Activated gamma-delta T cell treated with Interleukin-2 at 50 U/mL for 16 hours (primary cell): ENCODE data around the gene SLC35E2B.
"Not testable (repeated sequence)": the region's sequence is repeated elsewhere in the genome, so short reads cannot be mapped to it uniquely, and the experiment has no call there.

Experiments used
- DNase-seq: peaks from one replicate; pipeline ENCODE4 v3.0.0-alpha.2; 2020

SLC35E2B gene

DNA sequence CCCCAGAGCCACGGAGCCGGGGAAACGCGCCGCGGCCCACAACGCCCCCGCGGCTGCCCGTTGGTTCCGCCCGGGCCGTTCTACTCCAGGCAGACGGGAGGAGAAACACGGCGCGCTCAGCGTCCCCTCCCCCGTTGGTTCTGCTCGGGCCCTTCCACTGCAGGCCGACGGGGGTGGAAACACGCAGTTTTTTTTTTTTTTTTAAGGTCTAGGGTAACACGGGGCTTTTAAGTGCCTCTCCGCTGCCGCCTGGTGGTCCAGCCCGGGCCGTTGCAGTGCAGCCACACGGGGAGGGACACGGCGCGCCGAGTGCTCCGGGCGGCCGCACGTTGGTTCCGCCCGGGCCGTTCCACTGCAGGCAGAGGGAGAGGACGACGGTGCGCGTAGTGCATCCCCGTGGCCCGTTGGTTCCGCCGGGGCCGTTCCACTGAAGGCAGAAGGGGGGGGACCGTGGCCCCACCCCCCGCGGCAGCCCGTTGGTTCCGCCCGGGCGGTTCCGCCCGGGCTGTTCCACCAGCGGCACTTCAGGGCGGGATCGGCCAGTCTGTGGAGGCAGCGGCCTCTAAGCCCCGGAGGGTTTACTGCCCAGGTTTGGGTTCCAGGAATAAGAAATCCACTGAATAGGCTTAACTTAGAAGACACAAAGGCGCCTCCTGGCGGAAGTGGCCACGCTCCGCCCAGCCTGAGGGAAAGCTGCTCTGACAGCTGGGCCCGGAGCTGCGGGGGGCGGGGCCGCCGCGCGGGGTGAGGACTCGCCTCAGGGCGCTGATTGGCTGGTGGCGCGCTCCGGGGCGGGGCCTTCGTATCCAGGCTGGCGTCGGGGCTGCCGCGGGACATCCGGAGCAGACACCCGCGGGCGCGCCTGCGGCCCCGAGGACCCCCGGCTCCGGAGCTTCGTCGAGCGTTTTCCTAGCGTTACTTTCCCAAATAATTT lies at the start of gene SLC35E2B:
TSS of gene SLC35E2B (minus strand) at position 82 of the 934 bp plus-strand sequence. CDS start 16,096 bp downstream, outside the sequence.
- peak; percentile 98 for DNase-seq

DNA sequence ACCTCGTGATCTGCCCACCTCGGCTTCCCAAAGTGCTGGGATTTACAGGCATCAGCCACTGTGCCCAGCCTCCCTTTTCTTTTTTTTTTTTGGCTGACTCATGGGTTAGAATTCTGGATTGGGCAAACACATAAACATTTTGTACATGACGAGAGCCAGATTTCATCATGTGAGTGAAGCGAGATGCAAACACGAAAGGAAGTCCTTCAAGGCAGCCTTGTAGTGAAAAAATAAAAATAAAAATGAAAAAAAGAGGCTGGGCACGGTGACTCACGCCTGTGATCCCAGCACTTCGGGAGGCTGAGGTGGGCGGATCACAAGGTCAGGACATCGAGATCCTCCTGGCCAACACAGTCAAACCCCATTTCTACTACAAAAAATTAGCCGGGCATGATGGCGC lies 48.4 kb upstream of the SLC35E2B start:
- DNase-seq, result not testable (repeated sequence)

DNA sequence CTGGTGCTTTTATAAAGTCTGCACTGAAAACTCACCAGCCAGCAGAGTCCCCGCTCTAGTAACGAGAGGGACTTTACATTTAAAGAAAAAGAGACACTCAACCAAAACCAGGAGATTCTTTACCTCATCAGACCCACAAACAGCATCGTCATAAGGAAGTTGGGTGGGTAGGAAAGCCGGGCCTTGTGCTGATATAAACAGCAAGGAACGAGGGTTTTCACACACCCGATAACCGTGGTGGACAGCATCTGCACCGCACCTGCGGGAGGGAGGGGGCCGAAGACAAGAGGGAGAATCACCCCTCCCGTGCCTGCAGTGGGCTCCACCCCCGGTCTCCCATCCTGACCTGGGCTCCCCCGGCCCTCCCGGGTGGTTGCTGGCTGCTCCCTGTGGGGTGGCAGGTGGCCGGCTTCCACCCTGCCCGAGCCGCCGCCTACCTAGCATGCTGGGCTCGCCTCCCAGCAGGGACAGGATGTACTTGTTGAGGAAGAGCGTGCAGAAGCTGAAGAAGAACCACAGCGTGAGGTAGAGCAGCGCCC lies 46.3 kb upstream of the SLC35E2B start:
- not testable (repeated sequence) for DNase-seq

DNA sequence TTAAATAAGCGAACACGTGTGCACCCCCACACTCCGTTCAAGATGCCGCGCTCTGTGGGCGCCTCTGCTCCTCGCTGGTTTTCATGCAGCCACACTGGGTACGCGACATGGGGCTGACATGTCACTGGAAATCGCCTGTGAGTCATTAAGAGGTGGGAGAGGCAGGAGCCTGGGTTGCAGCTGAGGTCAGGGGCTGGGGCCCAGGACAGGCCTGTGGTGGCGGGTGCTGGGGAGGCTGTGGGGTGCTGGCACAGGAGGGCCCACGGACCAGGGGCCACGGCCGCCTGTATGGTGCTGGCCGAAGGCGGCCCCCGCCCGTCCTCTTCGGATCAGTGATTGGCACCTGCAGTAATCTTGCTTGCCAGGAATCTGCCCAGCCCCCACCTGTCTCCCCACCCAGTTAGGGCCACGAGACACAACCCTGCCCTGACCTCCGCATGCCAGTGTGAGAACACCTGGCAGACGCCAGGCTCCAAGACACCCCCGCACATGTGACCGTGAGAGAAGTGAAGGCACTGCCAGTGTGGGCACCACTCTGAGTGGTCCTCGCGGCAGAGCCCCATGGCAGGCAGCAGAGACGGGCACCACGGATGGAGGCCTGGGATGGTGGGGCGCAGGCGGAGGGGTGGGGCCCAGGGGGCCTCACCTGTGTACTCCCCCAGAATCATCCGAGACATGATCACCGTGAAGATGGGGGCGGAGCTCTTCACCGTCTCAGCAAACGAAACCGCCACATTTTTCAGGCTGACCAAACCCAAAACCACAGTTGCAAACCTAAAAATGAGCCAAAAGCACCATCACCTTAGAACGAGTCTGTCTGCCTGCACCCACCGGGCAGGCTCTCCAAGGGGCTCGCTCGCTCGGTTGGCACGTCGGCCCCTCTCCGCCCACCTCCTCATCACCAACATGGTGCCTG lies 45.3 kb upstream of the SLC35E2B start:
- DNase-seq, result not testable (repeated sequence)

DNA sequence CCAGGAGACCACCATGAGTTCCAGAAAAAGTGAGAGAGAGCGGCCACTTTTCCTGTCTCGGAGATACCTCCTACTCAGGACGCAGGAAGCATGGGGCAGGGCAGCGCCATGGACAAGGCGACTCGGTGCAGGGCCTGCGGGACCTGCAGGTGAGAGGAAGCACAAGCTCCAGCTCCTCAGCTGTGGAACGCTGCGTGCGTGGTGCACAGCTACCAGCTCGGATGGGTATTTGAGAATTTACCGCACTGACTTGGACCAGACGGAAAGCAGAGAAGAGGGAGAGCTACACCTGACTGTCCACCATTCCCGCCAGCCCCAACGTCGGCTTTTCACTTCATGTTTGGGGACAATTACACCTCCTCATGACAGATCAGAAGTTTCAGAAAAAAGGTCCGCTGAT lies 39.8 kb upstream of the SLC35E2B start:
- no peak for DNase-seq

DNA sequence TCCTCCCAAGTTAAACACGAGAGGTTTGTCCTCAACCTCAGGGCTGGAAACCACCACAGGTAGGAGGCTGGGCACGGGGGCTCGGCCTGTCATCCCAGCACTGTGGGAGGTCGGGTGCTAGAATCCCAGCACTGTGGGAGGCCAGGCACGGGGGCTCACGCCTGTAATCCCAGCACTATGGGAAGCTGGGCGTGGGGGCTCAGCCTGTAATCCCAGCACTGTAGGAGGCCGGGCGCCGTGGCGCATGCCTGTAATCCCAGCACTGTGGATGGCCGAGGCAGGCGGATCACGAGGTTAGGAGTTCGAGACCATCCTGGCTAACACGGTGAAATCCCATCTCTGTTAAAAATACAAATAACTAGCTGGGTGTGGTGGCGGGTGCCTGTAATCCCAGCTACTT lies 38.3 kb upstream of the SLC35E2B start:
- no peak for DNase-seq

DNA sequence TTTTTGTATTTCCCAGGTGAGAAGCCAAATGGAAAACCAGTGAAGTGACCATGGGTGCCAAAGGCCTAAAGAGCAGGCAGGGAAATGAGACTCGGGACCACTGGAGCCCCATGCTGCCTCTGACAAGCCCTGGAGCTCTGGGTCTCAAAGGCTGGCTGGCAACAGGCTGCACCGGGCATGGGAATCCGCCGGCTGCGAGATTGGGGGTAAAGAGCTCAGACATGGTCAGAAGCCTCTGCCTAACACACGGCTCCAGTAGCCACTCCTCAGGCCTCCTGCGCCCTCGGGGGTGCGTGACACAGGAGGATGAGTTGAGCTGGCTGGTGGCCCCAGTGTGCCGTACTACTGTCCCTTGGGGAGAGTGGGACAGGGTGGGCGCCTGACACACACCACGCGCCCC lies 37.6 kb upstream of the SLC35E2B start:
- not testable (repeated sequence) for DNase-seq

DNA sequence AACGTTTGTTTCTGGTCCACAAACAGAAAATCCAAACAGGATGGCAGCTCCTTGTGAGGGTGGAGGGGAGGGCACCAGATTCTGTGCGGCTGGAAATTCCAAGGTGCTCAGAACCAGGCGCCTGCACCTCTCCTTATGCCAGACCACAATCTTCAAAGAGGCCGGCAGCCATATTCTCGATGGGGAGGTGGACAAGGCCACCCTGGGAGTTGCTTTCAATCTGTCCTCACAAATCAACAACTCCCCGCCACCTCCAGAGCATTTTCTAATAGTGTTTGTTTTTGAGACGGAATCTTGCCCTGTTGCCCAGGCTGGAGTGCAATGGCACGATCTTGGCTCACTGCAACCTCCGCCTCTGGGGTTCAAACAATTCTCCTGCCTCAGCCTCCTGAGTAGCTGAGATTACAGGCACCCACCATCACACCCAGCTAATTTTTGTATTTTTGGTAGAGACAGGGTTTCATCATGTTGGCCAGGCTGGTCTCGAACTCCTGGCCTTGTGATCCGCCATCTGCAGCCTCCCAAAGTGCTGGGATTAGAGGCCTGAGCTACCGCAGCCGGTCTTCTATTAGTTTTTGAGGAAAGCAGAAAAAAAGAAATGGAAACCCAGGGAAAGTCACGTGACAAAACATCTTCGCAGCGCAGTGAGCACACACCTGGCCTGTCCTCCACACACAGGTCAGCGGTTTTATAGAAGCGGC lies 36.7 kb upstream of the SLC35E2B start:
- DNase-seq, result not testable (repeated sequence)

DNA sequence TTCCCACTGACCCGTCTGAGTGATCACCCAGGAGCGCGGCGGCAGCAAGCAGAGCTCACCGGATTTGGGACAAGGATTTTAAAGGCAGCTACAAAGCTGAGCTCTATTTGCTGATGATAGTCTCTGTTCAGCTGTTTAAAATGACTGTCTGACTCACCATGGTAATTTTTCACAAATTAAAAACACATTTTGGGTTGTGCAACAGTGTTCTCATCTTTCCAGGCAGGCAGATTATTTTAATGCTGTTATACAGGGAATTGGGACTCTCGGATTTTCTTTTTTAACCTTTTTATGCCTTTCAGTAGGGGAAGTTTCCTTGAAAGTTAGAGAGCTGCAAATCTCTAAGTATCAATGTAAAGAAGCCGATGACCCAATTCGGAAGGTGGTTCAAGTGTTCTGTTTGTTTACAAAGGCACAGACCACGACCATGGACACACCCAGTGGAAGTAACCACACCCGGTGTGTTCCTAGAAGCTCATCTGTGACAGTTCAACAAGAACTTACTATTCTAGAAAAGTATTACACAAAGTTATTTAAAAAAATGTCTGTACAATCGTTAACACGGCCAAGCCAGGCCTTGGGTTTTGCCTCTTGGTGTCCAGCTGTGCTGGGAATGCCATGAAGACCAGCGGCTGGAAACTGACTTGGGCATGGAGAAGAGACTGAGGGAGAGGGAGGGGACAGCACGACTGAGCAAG lies 35.9 kb upstream of the SLC35E2B start:
- DNase-seq, result peak; percentile 30

DNA sequence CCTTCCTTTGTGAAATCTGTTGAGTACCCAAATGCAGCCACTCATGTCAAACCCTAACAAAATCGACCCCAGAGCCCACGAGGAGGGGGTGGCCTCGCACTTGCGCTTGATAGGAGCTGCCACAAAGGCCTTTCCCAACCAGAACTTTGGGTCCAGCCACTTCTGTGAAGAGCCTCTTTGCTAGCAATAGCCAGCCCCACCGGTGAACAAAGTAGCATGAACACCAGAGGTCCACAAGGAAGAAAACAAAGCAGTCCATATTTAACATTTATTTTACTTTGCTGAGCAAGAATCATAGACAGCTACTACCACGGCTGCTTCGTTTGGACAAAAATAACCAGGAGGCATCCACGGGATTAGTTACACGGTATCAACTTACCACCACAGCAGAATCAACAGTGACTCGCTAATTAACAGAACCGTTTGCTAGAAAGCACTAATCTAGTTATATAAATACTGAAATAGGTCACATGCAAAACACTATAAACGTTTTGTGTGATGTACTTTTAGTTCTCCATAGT lies 34.6 kb upstream of the SLC35E2B start:
- not testable (repeated sequence) for DNase-seq

DNA sequence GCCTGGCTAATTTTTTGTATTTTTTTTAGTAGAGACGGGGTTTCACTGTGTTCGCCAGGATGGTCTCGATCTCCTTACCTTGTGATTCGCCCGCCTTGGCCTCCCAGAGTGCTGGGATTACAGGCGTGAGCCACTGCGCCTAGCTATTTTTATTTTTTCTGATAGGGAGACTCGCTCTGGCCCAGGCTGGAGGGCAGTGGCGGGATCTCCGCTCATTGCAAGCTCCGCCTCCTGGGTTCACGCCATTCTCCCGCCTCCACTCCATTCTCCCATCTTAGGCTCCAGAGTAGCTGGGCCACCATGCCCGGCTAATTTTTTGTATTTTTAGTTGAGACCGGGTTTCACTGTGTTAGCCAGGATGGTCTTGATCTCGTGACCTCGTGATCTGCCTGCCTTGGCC lies 33.5 kb upstream of the SLC35E2B start:
- not testable (repeated sequence) for DNase-seq

DNA sequence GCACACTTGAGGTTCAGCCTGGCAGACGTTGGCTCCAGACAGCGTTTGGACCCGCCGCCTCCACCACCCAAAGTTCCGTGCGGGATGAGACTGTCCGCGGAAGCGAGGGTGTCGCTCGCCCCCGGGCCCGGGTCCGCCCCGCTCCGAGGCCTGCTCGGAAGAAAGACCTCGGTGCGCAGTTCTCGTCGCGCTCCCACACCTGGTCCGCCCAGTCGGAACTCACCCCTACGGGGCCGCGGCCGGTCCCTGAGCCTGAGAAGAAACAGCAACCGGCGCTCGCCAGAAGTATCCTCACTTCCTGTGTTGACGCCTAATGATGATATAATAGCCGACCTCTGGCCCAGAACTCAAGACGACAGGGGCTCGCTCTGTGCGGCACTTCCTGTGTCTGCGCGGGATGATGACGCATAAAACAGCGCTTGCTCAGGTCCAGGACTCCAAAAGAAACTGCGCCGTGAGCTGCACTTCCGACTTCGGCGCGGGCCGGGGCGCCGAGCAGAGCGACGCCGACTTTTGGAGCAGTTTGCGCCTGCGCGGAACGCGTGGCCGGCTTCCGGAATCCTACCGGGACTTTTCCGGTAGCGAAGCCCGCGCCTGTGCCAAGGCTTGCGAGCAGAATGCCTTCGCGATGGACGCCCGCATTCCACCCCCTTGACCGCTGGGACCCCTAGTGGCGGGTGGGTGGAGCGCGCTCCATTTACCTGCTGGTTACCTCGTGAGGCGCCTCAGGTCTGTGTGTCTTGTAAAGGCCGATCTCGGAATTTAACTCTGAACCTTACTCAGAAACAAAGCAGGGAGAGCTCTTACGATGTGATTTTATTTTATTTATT lies 31.7 kb upstream of the SLC35E2B start, which contains the start of gene CDK11A:
TSS of gene CDK11A (minus strand) at position 323 of the 830 bp plus-strand sequence. CDS start 1,539 bp downstream, outside the sequence.
- DNase-seq, result peak; percentile 98

DNA sequence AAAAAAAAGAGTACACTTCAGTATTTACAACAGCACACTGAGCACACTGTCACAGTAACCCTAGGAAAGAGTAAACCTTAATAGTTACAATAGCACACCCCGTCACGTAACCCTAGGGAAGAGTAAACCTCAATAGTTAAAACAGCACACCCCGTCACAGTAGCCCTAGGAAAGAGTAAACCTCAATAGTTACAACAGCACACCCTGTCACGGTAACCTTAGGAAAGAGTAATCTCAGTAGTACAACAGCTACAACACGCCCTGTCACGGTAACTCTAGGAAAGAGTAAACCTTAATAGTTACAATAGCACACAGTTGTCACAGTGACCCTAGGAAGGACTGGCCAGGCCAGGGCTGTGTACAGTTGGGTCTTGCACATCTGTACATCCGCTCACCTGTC lies 28.6 kb upstream of the SLC35E2B start:
- no peak for DNase-seq

DNA sequence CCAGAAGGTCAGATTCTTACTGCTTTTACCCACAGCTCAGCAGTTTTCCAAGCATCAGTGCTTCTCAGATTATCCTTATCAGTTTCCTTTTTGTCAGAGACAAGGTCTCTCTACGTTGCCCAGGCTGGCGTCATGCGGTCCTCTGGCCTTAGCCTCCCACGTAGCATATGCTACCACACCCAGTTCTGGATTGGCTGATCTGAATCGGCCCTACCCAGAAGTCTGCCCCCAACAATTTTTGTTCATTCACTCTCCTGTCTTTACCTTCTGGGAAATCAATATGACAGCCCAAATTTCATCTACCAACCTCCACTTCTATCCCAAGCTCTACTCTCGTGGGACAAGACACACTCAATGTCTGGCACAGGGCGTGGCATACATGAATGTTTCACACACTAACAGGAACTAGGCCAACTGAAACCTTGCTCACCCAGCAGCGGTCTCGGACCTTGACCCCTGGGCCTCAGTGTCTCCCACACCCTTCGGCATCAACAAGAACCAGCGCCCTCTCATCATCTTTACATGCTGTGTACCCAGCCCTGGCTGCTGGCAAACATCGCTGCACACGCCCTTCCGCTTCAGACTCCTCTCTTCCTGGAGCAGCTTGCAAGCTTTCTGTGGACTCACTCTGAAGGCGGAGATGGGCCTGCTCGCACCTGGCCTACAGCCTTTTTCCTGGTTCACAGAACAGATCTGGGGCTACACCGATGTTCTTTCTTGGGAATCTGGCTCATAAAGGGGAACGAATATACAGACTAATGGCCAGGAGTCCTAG lies 22.7 kb upstream of the SLC35E2B start:
- DNase-seq, result not testable (repeated sequence)

DNA sequence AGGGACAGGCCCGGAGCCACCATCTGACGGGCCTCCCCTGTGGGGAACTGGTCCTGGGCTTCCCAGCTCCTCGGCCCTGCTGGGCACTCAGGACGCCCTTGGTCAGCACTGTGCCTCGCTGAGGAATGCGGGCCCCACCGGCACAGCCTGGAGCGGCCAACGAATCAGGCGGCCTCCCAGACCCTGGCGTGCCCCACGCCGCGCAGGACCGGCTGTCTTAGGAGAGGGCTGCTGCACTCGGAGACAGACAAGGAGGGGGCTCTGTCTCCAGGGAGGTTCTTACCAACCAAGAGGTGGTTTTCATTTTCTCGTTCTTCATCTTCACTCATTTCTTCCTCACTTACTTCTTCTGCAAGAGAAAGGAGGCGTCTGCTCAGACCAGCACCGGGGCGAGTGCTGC lies 15.3 kb upstream of the SLC35E2B start:
- DNase-seq, result not testable (repeated sequence)

DNA sequence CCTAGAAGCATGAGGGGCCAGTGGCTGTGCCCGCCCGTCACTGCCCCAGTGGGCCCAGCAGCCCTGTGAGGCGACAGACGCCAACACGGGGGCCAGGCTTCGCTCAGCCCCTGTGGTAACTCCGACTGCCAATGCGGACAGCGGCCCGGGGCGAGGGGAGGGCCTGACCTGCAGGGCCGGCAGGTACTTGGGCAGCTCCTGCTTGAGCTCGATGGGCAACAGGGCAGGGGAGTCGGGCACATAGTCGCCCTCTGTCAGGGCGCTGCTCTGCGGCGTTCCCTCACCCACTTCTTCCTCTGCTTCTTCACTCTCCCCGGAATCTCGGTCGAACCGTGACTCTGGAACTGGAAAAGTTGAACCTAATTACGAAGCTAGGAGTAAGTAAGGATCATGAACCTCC lies 14.6 kb upstream of the SLC35E2B start:
- DNase-seq, result not testable (repeated sequence)

DNA sequence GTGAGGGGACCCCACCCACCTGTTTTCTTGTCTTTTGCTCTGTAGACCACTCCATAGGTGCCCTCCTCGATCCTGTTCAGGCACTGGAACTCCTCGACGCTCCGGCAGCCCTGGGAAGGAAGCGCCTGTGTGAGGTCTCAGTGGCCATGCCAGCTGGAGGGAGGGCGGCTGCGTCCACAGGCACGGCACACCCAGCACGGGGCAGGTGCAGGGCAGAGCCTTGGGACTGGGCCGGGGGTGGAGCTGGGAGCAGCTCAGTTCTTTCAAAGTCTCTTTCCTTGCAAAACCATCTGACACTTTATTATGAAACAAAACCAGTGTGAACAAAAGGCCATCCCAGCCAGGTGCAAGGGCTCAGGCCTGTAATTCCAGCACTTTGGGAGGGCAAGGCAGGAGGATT lies 13.0 kb upstream of the SLC35E2B start:
- DNase-seq, result not testable (repeated sequence)

DNA sequence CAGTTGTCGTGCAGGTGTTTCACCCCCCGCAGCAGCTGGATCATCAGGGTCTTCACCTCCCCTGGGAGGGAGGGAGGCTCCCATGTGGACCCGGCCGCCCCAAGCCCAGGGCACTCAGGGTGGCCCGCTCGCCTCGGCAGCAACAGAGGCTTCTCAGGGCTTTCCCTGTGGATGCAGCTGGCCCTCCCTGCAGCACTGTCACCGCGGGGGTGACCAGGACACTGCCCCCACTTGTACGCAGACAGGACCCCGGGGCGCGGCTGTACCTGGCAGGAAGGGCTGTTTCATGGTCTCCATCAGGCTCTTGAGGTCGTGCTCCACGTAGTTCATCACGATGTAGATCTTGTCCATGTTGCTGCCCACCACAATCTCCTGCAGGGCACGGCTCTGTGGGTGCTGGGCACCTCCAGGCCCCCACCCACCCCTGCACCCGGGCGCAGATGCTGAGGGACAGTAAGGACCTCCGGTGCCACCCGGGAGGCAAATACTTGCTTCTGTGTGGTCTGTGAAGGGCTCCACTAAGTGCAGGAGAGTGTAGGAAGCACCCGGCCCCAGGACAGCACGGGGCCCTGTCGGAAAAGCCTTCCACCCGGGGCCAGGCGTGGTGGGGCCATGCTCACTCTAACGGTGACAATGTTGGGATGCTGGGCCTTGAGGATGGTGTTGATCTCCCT lies 11.8 kb upstream of the SLC35E2B start:
- DNase-seq, result not testable (repeated sequence)

DNA sequence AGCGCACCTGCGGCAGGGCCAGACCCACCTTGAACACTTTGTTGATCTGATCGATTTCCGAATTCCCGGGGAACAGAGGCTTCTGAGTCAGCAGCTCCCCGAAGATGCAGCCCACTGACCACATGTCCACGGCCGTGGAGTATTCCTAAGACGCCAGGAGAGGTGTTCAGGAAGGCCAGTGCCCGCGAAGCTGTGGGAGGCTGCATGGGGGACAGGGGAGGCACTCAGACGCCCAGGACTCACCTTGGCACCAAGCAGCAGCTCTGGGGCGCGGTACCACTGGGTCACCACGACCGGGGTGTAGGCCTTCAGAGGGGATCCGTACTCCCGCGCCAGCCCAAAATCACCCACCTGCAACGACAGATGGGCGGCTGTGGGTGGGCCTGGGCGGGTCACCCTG lies 11.2 kb upstream of the SLC35E2B start:
- no peak for DNase-seq
